Osteoblast (primary cell): ENCODE data around the gene METTL15. TPM values are rescaled to one million over a fixed set of nuclear protein-coding genes. Genes with fewer than 3 reads are reported as not detected.
A peak's percentile ranks its signal among the peaks of the same experiment; 100 is the strongest.

Experiments
- DNase-seq: peaks from one replicate; pipeline ENCODE4 v3.0.0; 2011; ENCODE audit warnings: low spot score, mixed read lengths; ENCODE audit not compliant: insufficient read length; ENCODE audit errors: missing footprints
- H2AFZ ChIP-seq: 2 replicates; pipeline ENCODE4 v1.6.0; 2011; ENCODE audit warnings: mild to moderate bottlenecking, low read length
- H3K27ac ChIP-seq: 2 replicates; pipeline ENCODE4 v1.5.1; 2011; ENCODE audit warnings: mild to moderate bottlenecking, low read depth, low read length, moderate library complexity
- H3K27me3 ChIP-seq: 2 replicates; pipeline ENCODE4 v1.6.0; 2012; ENCODE audit warnings: mild to moderate bottlenecking, control low read depth, inconsistent platforms, low read length, moderate library complexity; ENCODE audit not compliant: insufficient read depth
- H3K36me3 ChIP-seq: 2 replicates; pipeline ENCODE4 v1.5.1; 2011; ENCODE audit warnings: mild to moderate bottlenecking, low read length, control low read depth, moderate library complexity; ENCODE audit not compliant: insufficient read depth
- H3K4me1 ChIP-seq: 2 replicates; pipeline ENCODE4 v1.5.1; 2011; ENCODE audit warnings: mild to moderate bottlenecking, low read length, control low read depth, moderate library complexity; ENCODE audit not compliant: insufficient read depth
- H3K4me2 ChIP-seq: 2 replicates; pipeline ENCODE4 v1.6.0; 2011; ENCODE audit warnings: mild to moderate bottlenecking, low read length; ENCODE audit not compliant: insufficient read depth
- H3K4me3 ChIP-seq: fragments of 200-600 bp; sonication (generic); 3 replicates; pipeline ENCODE4 v1.5.1; 2012; ENCODE audit warnings: mild to moderate bottlenecking, low read length, inconsistent platforms; ENCODE audit not compliant: insufficient read depth
- H3K79me2 ChIP-seq: 2 replicates; pipeline ENCODE4 v1.6.0; 2012; ENCODE audit warnings: mild to moderate bottlenecking, low read length, control low read depth, inconsistent platforms; ENCODE audit not compliant: insufficient read depth
- H3K9me3 ChIP-seq: 2 replicates; pipeline ENCODE4 v1.5.1; 2011; ENCODE audit warnings: low read depth, low read length, control low read depth
- H4K20me1 ChIP-seq: 2 replicates; pipeline ENCODE4 v1.6.0; 2012; ENCODE audit warnings: mild to moderate bottlenecking, low read length, control low read depth; ENCODE audit not compliant: insufficient read depth
- total RNA-seq: library from RNA; depleted of rRNA; stranded (reverse); fragments of >200 nt; gene quantifications from 2 replicates; pipeline ENCODE4 v1.2.3, GENCODE V29; 2012
- TF ChIP-seq, protein P1 (sequence below): IDR thresholded peaks from 2 replicates; pipeline ENCODE4 v1.5.1; 2011; ENCODE audit warnings: mild to moderate bottlenecking, low read depth, low read length, moderate library complexity; ENCODE audit errors: extremely low read depth

METTL15 gene
- total RNA-seq, 1 donor: 13.4 TPM

DNA sequence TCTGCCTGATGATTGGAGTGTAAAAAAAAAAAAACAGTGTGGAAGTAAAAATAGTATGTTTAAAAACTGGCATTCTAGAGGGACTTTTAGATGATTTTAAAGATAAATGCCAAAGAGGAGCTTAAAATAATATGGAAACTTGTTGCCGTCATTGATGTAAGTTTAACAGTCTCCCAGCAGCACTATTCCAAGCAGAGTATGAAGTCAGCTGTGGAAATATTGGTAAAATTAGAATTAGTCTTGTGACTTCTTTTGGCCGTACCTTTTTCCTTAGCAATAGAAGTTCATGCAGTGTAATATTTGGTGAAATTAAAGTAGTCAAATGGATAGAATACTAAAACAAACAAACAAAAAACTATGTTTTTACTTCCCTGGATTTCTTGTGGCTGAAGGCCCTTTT lies 134.9 kb downstream of the METTL15 start:
- DNase-seq: no peak

DNA sequence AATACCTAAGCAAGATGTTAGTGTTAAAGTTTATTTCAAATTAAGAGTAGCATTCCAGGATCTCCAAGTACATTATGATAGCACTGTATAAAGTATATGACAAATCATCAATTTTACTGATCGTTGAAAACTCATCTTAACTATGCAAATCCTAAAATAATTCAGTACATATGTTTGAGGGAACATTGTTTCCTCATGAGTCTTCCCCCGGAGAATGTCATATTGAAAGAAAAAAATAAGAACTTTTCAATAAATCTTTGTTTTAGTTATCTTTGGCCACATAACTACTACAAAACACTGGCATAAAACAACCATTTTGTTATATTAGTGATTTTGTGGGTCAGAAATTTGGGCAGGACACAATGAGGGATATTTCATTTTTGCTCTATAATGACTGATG lies 135.4 kb downstream of the METTL15 start:
- DNase-seq: peak; percentile 59
- no peak overlapping the region for H2AFZ ChIP-seq
- H3K4me1 ChIP-seq: peaks cover 14% of the 10 kb centered on the region
- H3K4me2 ChIP-seq: peak overlapping the region; percentile 22
- H3K79me2 ChIP-seq: peaks cover 2% of the 10 kb centered on the region
- no peaks in the 10 kb centered on the region for H3K27me3 ChIP-seq
- peak overlapping the region; percentile 56 for H3K27ac ChIP-seq
- TF ChIP-seq, protein P1, sequence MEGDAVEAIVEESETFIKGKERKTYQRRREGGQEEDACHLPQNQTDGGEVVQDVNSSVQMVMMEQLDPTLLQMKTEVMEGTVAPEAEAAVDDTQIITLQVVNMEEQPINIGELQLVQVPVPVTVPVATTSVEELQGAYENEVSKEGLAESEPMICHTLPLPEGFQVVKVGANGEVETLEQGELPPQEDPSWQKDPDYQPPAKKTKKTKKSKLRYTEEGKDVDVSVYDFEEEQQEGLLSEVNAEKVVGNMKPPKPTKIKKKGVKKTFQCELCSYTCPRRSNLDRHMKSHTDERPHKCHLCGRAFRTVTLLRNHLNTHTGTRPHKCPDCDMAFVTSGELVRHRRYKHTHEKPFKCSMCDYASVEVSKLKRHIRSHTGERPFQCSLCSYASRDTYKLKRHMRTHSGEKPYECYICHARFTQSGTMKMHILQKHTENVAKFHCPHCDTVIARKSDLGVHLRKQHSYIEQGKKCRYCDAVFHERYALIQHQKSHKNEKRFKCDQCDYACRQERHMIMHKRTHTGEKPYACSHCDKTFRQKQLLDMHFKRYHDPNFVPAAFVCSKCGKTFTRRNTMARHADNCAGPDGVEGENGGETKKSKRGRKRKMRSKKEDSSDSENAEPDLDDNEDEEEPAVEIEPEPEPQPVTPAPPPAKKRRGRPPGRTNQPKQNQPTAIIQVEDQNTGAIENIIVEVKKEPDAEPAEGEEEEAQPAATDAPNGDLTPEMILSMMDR: no peak
- H3K4me3 ChIP-seq: no peak overlapping the region
- H3K36me3 ChIP-seq: no peaks in the 10 kb centered on the region
- no peaks in the 10 kb centered on the region for H3K9me3 ChIP-seq
- H4K20me1 ChIP-seq: no peaks in the 10 kb centered on the region

More for the DNA sequence above, 134.9 kb downstream of the METTL15 start:
- peak overlapping the region; percentile 56 for H3K27ac ChIP-seq
- H3K27me3 ChIP-seq: no peaks in the 10 kb centered on the region
- peaks cover 2% of the 10 kb centered on the region for H3K79me2 ChIP-seq
- TF ChIP-seq, protein P1: no peak
- H3K4me1 ChIP-seq: peaks cover 14% of the 10 kb centered on the region
- H3K4me2 ChIP-seq: peak overlapping the region; percentile 22
- no peak overlapping the region for H2AFZ ChIP-seq
- no peaks in the 10 kb centered on the region for H3K36me3 ChIP-seq
- H3K4me3 ChIP-seq: no peak overlapping the region
- no peaks in the 10 kb centered on the region for H3K9me3 ChIP-seq
- no peaks in the 10 kb centered on the region for H4K20me1 ChIP-seq

GRCh38 chr11:28245131-28245530 lies 136.9 kb downstream of the METTL15 start:
- Histone ChIP-seq H3K9me3 (no peaks in the 10 kb centered on the region), H3K36me3 (no peaks in the 10 kb centered on the region), H3K4me3 (no peak overlapping the region), H4K20me1 (no peaks in the 10 kb centered on the region), H3K4me1 (peaks cover 14% of the 10 kb centered on the region), H3K79me2 (peaks cover 2% of the 10 kb centered on the region), H3K27ac (no peak overlapping the region), H3K4me2 (no peak overlapping the region), H2AFZ (no peak overlapping the region), H3K27me3 (no peaks in the 10 kb centered on the region)
- DNase-seq: no peak
- TF ChIP-seq, protein P1: no peak

DNA sequence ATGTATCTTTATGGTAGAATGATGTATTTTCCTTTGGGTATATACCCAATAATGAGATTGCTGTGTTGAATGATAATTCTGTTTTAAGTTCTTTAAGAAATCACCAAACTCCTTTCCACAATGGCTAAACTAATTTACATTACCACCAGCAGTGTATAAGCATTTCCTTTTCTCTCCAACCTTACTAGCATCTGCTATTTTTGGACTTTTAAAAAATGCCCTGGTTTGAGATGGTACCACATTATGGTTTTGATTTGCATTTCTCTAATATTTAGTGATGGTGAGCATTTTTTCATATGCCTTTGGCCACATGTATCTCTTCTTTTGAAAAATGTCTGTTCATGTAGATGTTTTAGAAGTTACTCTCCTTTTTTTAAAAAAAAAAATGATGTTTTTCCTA lies 142.0 kb downstream of the METTL15 start:
- TF ChIP-seq, protein P1: no peak
- Histone ChIP-seq H3K9me3 (no peaks in the 10 kb centered on the region), H4K20me1 (no peaks in the 10 kb centered on the region)

More for the DNA sequence above, 142.0 kb downstream of the METTL15 start:
- no peaks in the 10 kb centered on the region for H3K79me2 ChIP-seq
- H3K4me1 ChIP-seq: no peaks in the 10 kb centered on the region
- DNase-seq: no peak
- no peak overlapping the region for H3K4me2 ChIP-seq
- no peak overlapping the region for H3K4me3 ChIP-seq
- H3K27me3 ChIP-seq: no peaks in the 10 kb centered on the region
- no peak overlapping the region for H3K27ac ChIP-seq
- no peaks in the 10 kb centered on the region for H3K36me3 ChIP-seq
- no peak overlapping the region for H2AFZ ChIP-seq
